GM21526 (cell line): Measurements from ENCODE around the gene STK32C.
"Not testable (repeated sequence)": the region's sequence is repeated elsewhere in the genome, so short reads cannot be mapped to it uniquely, and the experiment has no call there.

Experiments
- ATAC-seq: cut with Tn5 transposase; IDR thresholded peaks from one replicate; pipeline ENCODE4 v1.9.1; 2021; ENCODE audit warnings: moderate library complexity; ENCODE audit not compliant: unreplicated experiment, low FRiP score

STK32C gene

DNA sequence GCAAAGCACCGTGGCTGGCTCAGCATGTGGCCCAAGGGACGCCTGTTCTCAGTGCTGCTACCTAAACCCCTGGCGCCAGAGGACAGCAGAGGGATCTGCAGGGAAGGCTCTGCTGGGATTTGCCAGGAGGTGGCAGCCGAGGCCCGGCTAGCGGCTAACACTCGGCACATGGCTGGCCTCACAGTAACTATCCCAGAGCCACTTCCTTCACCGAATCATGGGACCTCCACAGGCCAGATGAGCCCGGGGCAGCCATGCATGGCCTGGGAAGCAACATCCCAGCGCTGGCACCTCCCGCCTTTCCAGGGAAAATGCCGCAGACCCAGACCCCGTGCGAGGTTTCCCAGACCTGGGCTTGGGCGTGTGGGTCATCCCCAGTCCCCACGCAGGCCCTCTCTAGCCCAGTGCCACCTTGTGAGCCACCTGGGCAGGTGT is 84.6 kb downstream of the STK32C start:
- ATAC-seq = peak; percentile 68

DNA sequence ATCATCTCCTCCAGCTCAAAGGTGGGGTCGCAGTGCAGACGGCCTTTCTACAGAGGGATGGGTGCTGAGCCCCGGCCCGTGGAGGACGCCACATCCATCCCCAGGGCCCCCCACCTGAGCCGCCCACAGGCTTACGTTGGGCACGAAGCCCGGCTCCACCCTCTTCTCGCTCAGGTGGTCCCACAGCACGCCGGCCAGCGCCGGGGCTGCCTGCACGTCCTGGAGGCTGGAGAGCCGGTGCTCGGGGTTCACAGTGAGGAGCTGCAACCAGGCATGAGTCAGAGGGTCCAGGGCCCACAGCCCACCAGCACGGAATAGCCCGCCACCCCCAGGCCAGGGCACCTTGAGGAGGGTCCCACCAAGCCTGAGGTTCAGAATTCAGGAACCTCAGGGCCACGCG is 85.0 kb downstream of the STK32C start:
- no peak for ATAC-seq

DNA sequence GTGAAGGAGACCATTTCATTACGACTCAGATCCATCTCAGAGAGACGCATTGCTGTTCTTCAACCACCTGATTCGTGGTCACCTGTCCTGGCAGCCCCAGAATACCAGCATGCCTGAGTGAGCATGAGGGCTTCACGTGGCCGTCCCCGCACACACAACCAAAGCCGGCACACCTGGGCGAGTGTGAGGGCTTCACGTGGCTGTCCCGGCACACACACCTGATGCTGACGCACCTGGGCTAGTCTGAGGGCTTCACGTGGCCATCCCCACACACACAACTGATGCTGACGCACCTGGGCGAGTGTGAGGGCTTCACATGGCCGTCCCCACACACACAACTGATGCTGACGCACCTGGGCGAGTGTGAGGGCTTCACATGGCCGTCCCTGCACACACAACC is 86.8 kb downstream of the STK32C start:
- not testable (repeated sequence) for ATAC-seq

DNA sequence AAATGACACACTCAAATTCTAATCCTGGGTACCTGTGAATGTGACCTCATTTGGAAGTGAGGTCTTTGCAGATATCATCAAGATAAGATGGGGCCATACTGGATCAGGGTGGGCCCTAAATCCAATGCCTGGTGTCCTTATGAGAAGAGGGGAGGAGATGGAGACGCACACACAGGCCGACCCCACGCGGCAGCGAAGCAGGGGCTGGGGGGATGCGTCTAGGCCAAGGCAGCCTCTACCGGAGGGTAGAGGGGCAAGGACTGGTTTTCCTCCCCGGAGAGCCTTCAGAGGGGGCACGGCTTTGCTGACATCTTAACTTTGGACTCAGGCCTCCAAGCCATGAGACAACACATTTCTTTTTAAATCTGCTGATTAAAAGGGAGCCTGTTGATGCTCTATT is 87.7 kb downstream of the STK32C start:
- ATAC-seq = no peak

DNA sequence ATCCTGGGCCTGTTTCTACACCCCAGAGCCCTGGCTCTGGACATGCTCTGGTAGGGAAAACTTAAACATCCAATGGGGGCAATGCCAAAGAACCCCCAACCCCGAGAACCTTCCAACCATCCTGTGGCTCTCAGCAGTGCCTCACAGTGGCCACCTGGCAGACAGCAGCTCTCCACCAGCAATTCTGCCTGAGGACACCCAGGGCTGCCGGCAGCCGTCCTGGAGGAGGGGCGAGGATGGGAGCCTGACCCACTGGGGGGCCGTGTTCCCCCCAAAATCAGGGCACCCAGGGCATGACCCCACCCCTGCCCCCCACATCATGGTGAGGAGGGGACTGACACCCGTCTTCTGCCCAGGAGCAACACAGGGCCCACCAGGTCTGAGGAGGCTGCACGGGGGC is 88.3 kb downstream of the STK32C start:
- ATAC-seq = no peak

DNA sequence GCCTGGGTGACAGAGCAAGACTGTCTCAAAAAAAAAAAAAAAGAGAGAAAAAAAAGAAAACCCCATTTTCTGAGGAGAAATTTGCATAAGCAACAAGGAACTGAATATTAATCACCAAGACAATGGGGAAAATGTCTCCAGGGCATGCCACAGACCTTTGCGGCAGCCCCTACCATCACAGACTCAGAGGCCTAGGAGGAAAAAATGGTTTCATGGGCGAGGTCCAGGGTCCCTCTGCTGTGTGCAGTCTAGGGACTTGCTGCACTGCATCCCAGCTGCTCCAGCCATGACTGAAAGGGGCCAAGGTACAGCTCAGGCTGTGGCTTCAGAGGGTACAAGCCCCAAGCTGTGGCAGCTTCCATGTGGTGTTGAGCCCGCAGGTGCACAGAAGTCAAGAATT is 91.3 kb downstream of the STK32C start:
- not testable (repeated sequence) for ATAC-seq

DNA sequence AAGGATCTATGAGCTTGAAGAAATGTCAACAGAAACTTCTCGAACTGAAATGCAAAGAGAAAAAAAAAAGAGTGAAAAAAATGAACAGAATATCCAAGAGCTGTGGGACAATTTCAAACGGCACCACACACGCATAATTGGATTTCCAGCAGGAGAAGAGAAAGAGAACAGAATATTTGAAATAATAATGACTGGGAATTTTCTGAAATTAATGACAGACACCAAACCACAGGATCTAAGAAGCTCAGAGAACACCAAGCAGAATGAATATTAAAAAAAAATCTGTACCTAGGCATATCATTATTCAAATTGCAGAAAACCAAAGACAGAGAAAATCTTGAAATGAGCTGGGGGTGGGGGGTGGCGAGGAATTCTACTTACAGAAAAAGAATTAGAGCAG is 93.8 kb downstream of the STK32C start:
- no peak for ATAC-seq

DNA sequence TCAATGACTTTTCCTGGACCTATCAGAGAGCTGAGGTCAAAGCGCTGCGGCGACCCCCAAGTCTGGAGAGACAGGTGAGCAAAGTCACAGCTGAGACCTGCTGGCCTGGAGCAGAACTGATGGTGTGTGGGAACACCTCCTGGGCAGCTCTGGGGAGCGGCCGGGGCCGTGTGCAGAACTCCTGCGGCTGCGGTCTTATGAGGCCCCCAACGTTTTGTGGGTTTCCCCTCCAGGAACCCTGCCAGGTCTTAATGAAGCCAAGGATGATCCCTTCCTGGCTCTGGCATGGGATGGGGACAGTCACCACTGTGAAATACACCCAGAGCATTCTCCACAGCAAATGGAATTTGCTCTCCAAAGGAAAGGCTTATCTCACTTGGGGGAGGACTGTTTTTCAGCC is 94.9 kb downstream of the STK32C start:
- no peak for ATAC-seq

DNA sequence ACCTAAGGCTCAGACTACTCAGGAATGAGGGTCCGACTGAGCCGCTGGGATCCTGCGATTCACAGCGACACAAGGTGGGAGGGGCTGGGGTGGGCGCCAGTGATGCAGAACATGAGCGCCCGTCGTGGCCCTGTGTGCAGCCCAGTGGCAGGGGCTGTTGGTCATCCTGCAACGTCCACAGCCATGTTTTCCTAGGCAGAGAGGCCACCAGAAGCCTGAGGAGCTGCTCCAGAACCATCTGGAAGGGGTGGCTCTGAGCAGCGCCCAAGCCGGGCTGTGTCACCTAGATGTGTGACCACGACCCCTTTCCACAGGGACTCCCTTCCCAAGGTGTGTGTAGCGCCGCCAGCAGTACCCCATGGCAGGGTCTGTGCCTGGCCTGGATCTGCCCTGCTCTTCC is 96.5 kb downstream of the STK32C start:
- no peak for ATAC-seq

DNA sequence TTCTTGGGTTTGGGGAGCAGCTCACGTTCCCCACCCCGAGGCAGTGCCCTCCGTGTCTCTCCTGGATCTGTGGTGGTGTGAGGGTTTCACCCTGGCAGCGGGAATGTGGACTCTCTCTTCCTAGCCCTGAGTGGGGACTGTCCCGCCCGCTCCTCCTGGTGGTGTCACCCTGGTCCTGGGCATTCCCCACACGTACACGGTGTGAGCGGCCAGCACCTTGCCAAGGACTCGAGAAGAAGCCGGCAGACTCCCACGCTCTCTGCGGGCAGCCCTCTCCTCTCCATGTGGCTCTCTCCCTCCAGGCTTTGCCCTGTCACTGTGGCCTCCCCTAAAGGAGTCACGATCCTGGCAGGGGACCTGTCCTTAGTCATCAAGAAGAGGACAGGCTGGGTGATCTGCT is 97.0 kb downstream of the STK32C start:
- ATAC-seq = no peak

DNA sequence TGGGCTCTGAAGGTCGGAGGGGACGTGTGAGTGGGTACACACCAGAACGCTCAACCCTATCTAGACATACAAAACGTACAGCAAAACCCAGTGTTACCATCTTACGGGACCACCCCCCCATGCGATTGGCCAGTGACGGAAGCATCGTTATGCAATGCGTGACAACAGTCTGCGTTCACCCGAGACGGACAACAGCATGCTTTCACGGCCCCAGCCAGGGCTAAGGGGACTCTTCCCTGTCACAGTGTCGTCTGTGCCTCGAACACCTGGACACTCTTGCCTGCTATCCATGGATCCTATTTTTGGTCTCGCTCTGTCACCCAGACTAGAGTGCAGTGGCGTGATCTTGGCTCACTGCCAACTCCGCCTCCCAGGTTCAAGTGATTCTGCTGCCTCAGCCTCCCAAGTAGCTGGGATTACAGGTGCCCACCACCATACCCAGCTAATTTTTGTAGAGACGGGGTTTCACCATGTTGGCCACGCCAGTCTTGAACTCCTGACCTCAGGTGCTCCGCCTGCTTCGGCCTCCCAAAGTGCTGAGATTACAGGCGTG is 97.7 kb downstream of the STK32C start:
- ATAC-seq = no peak

DNA sequence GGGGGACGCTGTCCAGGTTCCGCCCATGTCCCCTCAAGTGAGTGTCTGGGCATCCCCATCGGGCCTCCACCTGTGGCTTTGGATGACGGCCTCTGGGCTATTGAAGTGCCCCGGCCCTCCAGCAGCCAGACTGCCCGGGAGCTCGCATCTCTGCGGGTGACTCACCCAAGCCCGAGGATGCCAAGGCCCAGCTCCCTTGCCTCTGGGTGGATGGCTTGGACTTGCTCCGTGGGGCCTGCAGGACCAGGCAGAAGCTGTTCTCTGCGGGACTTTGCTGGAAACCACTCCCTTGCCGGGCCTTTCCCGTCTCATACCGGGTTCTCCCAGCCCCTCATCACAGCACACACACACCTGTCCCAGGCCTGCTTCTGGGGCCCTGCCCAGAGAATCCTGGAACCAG is 98.6 kb downstream of the STK32C start:
- ATAC-seq = no peak

DNA sequence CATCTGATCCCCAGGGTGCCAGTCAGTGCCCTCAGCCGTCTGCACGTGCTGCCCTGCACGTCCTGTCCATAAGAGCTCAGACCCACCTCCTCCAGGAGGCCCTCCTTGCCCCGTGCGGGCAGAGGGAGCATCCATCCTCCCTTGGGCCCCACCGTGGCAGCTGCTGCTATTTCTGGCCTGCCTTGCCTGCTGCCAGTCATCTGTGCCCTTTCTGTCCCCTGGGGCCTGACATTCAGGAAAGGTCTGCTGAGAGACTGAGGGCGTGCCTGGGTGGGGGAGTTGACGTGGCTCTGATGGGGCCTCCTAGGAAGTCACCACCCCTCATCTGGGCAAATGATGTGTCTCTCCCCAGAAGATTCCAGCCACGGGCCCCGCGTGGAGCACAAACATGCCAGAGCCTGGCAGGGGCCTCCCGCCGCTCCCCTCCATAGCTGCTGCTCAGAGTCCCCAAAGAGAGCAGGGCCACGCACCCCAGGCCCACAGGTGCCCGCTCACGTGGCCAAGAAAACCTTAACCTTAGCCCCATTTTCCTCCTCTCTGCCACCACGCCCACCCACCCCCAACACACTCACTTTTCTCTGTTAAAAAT is 99.2 kb downstream of the STK32C start:
- ATAC-seq = no peak

DNA sequence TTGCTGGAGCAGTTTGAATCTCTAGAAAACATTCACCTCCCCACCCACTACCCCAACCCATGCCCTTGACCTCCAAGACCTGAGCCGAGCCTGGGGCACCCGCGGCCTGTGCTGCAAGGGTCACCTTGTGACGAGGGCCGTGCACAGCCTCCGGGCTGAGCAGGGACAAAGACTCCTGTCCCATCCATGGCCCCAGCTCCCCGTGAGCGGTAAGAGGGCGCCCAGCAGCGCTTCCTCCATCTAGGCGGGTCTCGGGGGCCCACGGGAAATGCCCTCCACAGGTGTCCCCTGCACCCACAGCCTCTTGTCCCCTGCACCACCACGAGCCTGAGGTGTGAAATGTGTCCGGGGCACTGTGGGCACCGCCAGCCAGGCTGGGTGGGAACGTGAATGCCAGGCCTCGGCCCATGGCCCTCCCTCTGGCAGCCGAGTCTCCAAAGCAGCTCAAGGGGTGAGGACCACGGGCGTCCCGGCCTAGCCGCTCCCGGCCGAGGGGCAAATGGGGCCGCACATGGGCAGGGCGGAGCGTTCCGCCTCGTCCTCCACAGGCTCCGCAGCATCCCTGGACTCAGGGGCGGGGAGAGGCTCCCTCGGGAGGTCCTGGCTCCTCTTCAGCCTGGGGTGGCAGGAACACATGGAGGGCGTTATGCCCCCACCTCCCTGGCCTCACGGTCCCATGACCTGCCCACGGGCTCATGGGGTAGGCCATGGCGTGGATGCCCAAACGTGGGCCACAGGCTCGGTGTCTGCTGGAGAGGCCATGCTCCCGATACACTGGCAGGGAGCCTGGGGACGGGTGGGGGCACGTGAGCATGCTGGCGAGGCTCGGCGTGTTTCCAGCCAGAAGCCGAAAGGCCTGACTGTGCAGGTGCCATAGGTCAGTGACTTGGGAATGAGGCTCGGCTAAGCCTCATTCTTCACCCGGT is 100.0 kb downstream of the STK32C start:
- ATAC-seq = no peak

DNA sequence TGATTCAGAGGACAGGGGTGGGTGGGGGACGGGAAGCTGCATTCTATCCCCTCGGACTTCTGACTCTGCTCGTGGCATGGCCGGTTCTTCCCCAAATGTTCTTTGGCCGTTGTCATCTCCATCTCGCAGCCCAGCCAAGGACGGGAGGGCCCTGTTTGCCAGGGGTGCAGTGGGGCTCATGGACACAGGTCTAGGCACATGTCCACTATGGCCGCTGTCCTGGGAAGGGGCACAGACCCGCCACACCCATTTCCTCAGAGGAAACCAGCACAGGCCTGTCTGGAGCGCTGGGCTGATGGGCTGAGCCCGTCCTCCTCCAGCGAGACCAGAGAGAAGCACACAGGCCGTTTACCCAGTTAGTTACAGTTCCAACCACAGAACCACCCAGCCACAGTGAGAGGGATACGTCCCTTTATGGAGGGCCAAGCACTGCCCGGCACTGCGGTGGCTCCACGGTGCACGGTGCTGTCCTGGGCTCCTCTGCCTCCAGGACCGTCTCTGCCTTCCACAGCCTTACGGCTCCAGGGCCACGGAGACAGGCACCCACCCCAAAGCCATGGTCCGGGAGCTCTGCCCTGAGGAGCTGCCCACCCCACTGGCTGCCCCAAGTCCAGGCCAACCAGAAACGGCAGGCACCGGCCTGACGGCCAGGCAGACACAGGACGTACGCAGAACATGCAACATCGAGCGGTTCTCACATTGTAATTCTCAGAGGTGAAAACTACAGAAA is 100.8 kb downstream of the STK32C start:
- ATAC-seq = no peak

DNA sequence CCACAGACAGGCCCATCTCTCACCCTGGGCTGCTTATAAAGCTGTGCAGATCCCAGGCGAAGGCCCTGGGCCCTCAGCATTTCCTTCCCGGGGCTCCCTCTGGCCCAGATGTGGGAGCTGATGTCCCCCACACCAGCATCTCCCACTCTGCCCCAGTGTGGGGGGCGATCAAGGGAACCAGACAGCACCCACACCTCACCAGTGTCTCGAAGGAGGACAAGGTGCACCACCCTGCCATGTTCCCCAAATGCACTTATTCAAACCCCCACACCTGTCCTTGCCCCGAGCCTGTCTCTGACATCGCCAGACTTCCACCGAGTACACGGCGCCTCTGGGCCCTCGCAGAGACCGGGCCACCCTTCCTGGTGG is 101.4 kb downstream of the STK32C start:
- no peak for ATAC-seq

DNA sequence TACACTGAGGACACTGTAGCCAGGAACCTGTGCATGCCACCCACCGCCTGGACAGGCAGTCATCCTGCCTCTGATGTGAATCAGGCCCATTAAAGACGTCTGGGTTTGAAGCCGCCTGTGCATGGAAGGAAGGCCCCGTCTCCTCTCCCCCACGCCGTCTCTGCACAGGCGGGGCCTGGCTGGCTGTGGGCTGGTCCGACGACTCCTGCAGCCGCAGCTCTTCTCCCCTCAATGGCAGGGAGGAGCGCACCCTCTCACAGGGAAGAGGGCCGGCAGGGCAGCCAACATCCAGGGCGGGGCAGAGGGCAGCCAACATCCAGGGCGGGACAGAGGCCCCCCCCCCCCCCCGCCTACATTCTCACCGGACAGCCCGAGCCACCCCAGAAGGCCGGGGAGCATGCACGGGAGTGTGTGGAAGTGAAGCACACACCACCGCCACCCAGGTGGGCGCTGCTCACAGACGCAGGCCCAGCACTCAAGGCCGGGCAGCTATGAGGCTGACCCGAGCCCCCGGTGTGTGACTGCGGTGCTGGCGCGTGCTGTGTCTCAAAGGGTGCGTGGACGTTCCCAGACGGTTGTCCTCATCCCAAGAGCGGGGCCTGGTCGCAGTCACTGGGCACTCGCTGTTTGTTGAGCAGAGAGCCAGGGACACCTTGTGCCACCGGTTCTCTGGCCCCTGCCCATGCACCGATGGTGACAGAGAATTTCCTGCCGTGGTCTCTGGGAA is 101.9 kb downstream of the STK32C start:
- ATAC-seq = no peak

DNA sequence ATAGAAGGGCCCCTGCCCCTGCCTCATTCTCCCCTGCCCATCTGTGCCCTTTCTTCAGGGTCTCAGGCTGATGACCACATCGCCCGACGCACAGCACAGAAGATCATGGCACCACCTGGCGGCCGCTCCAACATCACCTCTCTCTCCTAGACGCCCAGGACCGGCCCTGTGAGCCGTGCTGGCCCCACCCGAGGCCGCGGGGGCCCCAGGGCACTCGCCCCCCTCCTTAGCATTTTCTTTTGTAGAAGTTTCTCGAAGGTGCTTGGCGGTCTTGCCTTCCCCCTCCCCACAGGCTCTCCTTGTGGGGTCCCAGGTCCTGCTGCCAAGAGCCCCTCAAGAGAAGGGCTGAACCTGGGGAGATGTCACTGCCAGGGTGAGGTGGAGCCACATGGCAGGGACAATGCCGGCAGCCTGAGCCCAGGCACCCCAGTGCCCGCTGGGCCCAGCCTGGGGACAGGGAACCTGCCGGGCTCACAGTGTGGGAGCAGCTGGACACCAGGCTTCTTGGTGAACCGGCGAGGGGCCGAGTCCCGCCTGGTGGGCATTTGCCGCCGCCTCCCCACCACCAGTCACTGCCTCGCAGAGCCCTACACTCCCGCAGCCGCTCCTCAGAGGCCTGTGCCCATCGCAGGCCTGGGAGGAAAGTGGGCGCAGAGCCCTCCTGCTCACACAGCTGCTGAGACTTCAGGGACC is 102.8 kb downstream of the STK32C start:
- ATAC-seq = no peak

DNA sequence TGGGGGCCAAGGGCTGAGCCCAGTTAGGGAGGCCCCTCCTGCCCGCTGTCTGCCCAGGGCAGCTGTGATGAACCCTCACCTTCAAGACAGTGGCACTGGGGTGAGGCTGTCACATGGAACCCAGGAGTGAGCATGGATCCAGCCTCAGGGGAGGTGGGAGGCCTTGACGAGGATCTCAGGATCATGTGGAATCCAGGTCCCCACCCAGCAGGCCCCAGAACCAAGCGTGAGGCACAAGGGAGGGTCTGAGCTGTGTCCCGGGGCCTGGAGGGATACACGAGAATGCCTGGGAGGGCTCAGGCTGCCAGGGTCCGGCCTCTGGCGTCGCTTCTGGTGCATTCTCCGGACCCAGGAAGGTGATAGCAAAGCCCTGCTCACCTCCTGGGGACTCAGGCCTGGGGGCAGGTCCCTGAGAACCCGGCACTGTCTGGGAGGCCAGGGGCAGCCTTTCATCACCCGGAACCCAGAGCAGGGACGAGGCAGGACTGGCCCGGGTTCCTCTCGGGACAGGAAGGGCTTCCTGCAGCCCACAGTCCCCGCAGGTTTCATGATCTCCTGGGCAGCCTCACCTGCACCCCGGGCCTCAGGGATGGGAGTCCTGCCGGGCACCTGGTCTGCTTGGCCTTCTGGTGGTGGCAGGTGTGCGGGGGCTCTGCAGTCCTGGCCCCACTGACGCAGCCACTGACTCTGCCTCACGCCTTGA is 103.5 kb downstream of the STK32C start:
- ATAC-seq = no peak
